ENCODE results near the gene NAA80. TPM values are rescaled to one million over a fixed set of nuclear protein-coding genes. Genes with fewer than 3 reads are reported as not detected.

NAA80 gene
- total RNA-seq, 4 donors from 2014 or later: 12.6 to 24.3 (median 15.9) TPM

DNA sequence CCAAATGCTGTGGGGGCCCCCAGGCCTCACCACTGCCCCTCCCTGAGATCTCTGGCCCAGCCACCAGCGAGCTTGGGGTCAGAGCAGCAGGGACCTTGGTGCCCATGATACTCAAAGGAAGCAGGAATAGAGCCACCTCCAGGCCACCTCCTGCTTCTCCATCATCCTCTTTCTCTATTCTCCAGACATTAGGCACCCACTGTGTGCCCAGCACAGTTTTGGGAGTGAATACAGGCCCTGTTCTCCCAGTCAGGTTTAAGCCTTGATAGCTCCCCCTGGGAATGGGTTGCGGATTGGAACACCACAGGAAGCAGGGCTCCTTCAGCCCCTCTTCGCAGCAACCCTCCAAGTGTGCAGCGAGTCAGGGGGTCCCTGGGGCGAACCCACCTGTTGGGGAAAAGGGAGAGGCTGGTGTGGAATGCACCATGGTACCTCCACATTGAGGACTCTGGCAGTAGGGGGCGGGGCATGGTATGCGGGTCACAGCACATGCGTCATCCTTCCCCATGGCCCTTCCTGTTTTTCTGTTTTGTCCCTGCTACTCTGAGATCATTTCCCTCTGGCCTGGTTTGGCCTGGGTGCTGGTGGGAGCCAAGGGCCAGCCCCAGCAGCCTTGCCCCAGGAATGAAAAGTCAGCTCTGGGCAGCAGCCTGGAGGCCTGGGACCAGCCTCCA is 44.5 kb downstream of the NAA80 start:
- peak overlapping the region; percentile 76 to 98 (median 86) for H3K27ac ChIP-seq
- WGBS, 2 donors: 55 to 63% methylated on average over 8 of the region's 8 CpGs
- no peaks in the 10 kb centered on the region for H3K9me3 ChIP-seq
- peaks cover 0 to 99% (median 65%) of the 10 kb centered on the region in 4 donors for H3K4me1 ChIP-seq
- H3K36me3 ChIP-seq: peaks cover 0 to 78% (median 26%) of the 10 kb centered on the region in 3 donors
- peak in 1 of 2 donors; percentile 39 for TF ChIP-seq POLR2A (IDR thresholded peaks at IDR 0.05)
- TF ChIP-seq, protein P1, sequence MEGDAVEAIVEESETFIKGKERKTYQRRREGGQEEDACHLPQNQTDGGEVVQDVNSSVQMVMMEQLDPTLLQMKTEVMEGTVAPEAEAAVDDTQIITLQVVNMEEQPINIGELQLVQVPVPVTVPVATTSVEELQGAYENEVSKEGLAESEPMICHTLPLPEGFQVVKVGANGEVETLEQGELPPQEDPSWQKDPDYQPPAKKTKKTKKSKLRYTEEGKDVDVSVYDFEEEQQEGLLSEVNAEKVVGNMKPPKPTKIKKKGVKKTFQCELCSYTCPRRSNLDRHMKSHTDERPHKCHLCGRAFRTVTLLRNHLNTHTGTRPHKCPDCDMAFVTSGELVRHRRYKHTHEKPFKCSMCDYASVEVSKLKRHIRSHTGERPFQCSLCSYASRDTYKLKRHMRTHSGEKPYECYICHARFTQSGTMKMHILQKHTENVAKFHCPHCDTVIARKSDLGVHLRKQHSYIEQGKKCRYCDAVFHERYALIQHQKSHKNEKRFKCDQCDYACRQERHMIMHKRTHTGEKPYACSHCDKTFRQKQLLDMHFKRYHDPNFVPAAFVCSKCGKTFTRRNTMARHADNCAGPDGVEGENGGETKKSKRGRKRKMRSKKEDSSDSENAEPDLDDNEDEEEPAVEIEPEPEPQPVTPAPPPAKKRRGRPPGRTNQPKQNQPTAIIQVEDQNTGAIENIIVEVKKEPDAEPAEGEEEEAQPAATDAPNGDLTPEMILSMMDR (IDR thresholded peaks at IDR 0.05): no peak
- TF ChIP-seq EP300 (IDR thresholded peaks at IDR 0.05): peak; percentile 40 to 76
- H3K4me3 ChIP-seq: no peak overlapping the region
- peak; percentile 63 to 68 for DNase-seq (ENCODE audit: low spot score in 2 of 2)
- no peaks in the 10 kb centered on the region for H3K27me3 ChIP-seq

DNA sequence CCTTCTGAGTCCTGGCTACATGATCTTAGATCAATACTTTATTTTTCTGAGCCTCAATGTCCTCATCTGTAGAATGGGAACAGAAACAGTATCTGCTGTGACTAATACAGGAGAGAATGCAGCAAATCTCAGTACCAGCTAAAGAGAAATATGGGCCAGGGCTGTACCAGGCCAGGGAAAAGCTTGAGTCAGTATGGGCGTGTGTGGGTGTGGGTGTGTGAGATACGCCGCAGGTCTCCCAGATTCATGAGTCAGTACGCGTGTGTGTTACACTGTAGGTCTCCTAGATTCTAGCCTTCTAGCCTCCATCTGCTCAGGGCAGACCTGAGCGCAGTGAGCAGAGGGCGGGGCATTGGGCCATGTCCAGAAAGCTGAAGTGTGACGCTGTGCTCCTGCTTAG is 48.0 kb downstream of the NAA80 start:
- TF ChIP-seq, protein P1 (IDR thresholded peaks at IDR 0.05): no peak
- TF ChIP-seq POLR2A (IDR thresholded peaks at IDR 0.05): no peak
- TF ChIP-seq EP300 (IDR thresholded peaks at IDR 0.05): no peak
- no peak for DNase-seq (ENCODE audit: low spot score in 2 of 2)
- Histone ChIP-seq H3K36me3 (peaks cover 0 to 65% (median 12%) of the 10 kb centered on the region in 3 donors), H3K9me3 (no peaks in the 10 kb centered on the region), H3K27ac (peak overlapping the region in 3 of 4 donors; percentile 13 to 96 (median 84)), H3K27me3 (no peaks in the 10 kb centered on the region), H3K4me3 (no peak overlapping the region), H3K4me1 (peaks cover 0 to 99% (median 76%) of the 10 kb centered on the region in 4 donors)
- 72% methylated on average over 8 of the region's 8 CpGs for WGBS, 2 donors

DNA sequence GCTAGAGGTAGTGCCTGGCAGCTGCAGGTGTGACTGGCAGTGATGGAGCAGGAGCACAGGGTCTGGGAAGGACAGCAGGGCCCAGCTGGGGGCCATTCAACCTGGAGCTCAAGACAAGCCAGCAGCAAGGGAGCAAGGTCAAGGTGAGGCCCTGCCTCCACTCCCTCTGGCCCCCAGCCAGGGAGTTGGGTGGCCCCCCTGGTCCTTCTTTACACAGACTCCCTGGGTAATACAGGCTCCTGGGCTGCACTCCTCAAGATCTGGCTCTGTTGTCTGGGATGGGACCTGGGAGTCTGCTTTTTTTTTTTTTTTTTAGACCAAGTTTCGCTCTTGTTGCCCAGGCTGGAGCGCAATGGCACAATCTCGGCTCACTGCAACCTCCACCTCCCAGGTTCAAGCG is 48.7 kb downstream of the NAA80 start:
- peaks cover 0 to 100% (median 81%) of the 10 kb centered on the region in 4 donors for H3K4me1 ChIP-seq
- H3K4me3 ChIP-seq: no peak overlapping the region
- H3K27me3 ChIP-seq: no peaks in the 10 kb centered on the region
- DNase-seq (ENCODE audit: low spot score in 2 of 2): no peak
- WGBS, 2 donors: 94 to 97% methylated on average over 4 of the region's 4 CpGs
- TF ChIP-seq, protein P1 (IDR thresholded peaks at IDR 0.05): no peak
- TF ChIP-seq POLR2A (IDR thresholded peaks at IDR 0.05) (no peak), EP300 (IDR thresholded peaks at IDR 0.05) (no peak)
- peaks cover 0 to 58% (median 10%) of the 10 kb centered on the region in 3 donors for H3K36me3 ChIP-seq
- H3K9me3 ChIP-seq: no peaks in the 10 kb centered on the region
- peak overlapping the region in 3 of 4 donors; percentile 10 to 96 (median 84) for H3K27ac ChIP-seq

DNA sequence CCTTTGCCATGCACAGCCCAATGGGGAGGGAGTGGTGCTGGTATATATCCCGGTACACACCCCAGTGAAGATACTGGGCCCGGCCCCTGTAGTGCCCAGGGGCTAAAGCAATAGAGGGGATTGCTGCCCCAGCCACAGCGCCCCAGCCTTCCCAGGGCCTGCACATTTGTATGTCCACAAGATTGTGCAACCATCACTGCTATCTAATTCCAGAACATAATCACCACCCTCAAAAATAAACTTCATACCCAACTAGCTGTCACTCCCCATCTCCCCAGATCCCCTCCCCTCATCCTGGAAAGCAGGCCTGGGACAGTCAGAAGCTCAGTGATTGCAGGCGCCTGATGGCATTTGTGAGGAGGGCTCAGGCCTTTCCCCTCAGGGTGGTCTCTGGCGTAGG is 49.7 kb downstream of the NAA80 start:
- TF ChIP-seq, protein P1 (IDR thresholded peaks at IDR 0.05): no peak
- TF ChIP-seq EP300 (IDR thresholded peaks at IDR 0.05) (no peak), POLR2A (IDR thresholded peaks at IDR 0.05) (no peak)

DNA sequence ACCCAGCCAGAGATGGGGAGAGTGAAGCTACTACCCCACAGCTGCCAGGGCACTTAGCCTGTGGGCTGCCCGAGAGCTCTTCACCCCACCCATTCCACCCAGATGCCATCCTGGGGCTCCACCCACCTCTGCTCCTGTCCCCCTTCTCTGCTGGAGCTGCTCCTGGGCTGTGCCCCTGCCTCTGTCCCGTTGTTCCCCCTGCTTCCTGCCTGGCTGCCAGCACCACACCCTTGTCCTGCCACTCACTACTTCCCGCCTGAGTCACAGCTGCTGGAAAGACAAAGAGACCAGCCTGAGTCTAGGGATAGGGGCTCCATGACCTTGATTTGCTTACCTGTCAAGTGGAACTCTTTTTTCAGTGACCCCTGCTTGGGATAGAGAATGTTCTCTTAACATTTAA is 50.8 kb downstream of the NAA80 start:
- Histone ChIP-seq H3K36me3 (peaks cover 0 to 36% (median 10%) of the 10 kb centered on the region in 3 donors), H3K4me3 (no peak overlapping the region), H3K9me3 (no peaks in the 10 kb centered on the region), H3K27me3 (no peaks in the 10 kb centered on the region), H3K4me1 (peaks cover 0 to 99% (median 82%) of the 10 kb centered on the region in 4 donors), H3K27ac (peak overlapping the region; percentile 5 to 96 (median 85))
- DNase-seq (ENCODE audit: low spot score in 2 of 2): no peak
- WGBS, 2 donors: 7 to 18% methylated on average over 3 of the region's 3 CpGs
- TF ChIP-seq, protein P1 (IDR thresholded peaks at IDR 0.05): no peak
- TF ChIP-seq EP300 (IDR thresholded peaks at IDR 0.05) (no peak), POLR2A (IDR thresholded peaks at IDR 0.05) (no peak)

More for the DNA sequence above, 49.7 kb downstream of the NAA80 start:
- Histone ChIP-seq H3K27me3 (no peaks in the 10 kb centered on the region), H3K4me1 (peaks cover 0 to 100% (median 83%) of the 10 kb centered on the region in 4 donors), H3K36me3 (peaks cover 0 to 47% (median 10%) of the 10 kb centered on the region in 3 donors), H3K9me3 (no peaks in the 10 kb centered on the region), H3K27ac (peak overlapping the region in 2 of 4 donors; percentile 84 to 96), H3K4me3 (no peak overlapping the region)
- DNase-seq (ENCODE audit: low spot score in 2 of 2): no peak
- WGBS, 2 donors: 61 to 79% methylated on average over 4 to 5 of the region's 5 CpGs
